ENCODE measurements around the gene CDC25B.

The CDC25B gene

DNA sequence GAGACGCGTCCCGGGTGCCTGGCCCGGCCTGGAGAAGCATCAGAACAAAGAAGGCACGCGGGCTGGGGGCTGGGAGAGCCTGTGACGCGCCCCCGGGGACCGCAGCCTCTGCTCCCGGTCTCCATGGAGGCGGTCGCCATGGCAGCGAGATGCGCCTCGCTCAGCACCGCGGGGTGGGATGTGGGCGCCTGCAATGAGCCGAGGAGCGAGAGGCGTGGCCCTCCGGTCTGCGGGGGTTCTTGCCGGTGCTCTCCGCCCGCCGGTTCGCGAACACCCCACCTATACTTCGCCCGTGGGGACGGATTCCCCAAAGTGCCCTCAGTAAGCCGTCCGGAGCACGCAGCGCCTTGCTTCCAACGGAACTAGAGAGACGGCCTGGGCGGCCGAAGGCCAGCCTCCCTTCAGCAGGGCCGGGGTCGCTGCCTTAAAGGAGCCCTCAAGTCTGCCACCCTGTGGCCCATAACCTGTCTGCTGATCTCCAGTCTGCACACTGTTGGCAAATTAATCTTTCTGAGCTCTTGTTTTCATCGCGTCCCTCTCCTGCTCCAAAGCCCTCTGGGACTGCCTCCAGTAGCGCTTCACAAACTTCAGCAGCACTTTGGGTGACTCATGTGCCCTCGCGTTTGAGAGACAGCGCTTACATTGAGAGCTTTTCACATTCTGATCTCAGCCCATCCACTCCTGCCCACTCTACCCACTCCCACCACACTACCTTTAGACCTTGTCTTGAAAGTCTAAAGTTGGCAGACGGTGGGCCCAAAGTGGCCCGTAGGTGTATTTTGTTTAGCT, 27.6 kb upstream of the CDC25B start:
- Mint-ChIP-seq H3K4me3 (peak overlapping the region; percentile 89 to 94), H3K9me3 (no peaks in the 10 kb centered on the region), H3K27me3 (no peaks in the 10 kb centered on the region), H3K4me1 (peaks cover 38 to 49% of the 10 kb centered on the region in 2 donors), H3K36me3 (peaks cover 0 to 3% of the 10 kb centered on the region in 2 donors), H3K27ac (peak overlapping the region; percentile 98)
- ATAC-seq (replicated peaks) = peak; percentile 63 to 64
- peak; percentile 74 for DNase-seq

DNA sequence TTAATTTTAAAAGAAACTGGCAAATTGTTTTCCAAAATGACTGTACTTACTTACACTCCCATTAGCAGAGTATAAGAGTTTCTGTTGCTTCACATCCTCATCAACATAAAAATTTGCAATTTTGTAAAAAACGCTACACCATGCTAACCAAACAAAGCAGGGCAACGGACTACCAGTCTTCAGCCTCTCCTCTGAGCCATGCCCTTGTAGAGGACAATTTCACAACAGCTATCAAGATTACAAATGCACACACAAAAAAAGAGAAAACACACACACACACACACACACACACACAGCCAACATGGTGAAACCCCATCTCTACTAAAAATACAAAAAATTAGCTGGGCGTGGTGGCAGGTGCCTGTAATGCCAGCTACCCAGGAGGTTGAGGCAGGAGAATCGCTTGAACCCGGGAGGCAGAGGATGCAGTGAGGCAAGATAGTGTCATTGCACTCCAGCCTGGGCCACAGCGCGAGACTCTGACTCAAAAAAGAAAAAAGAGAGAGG, 24.5 kb upstream of the CDC25B start:
- no peak overlapping the region for H3K27ac Mint-ChIP-seq
- ATAC-seq (replicated peaks) = no peak
- H3K4me3 Mint-ChIP-seq = no peak overlapping the region
- peaks cover 11 to 19% of the 10 kb centered on the region in 2 donors for H3K4me1 Mint-ChIP-seq
- H3K27me3 Mint-ChIP-seq = no peaks in the 10 kb centered on the region
- DNase-seq = no peak
- H3K36me3 Mint-ChIP-seq = no peaks in the 10 kb centered on the region
- H3K9me3 Mint-ChIP-seq = no peaks in the 10 kb centered on the region

DNA sequence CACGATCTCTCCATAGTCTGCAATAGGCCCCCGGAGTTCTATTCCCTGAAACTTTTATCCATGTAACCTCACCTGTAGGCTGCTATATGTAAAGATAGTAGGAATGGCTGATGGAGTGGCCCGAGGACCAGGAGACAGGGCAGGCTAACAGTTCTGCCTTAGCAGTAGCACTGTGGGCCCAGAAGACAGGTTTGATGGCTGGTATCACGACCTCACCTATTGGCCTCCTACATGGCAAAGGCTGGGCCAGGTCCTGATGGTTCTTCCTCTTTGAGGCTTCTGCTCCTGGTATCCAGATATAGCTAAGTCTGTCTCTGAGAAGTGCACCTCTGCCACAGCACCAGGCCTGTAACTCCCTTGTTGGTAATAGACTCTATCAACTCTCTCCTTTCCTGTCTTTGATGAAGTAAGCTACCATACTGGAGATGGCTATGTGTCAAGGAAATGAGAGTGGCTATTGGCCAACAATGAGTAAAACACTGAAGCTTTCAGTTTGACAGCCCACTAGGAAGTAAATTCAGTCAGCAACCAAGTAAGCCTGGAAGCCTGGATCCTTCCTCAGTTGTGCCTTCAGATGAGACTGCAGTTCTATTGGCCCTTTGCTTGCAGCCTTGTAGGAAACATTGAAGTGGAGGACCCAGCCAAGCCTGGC, 20.5 kb upstream of the CDC25B start:
- Mint-ChIP-seq H3K27me3 (peaks cover 8 to 17% of the 10 kb centered on the region in 2 donors), H3K27ac (no peak overlapping the region), H3K9me3 (no peaks in the 10 kb centered on the region), H3K4me1 (peaks cover 23 to 31% of the 10 kb centered on the region in 2 donors), H3K4me3 (no peak overlapping the region), H3K36me3 (no peaks in the 10 kb centered on the region)
- DNase-seq (no peak), ATAC-seq (replicated peaks) (no peak)

DNA sequence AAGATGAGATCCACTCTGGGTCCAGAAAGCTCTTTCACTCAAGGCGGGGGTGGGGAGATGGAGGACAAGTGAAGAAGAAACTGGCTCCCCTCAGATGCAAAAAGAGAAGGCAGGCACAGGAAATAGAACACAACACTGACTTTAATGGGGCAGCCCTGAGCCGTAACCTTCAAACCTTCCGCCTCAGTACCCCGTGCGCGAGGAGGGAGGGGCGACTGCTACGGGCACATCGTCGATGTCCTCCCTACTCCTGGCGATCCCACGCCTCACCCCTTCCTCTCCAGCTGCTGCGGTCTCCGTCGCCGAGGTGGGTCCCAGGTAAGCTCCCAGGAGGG, 18.8 kb upstream of the CDC25B start:
- DNase-seq = no peak
- Mint-ChIP-seq H3K27ac (peak overlapping the region; percentile 92), H3K4me1 (peaks cover 32 to 47% of the 10 kb centered on the region in 2 donors), H3K27me3 (peaks cover 8 to 17% of the 10 kb centered on the region in 2 donors), H3K36me3 (no peaks in the 10 kb centered on the region), H3K9me3 (no peaks in the 10 kb centered on the region), H3K4me3 (peak overlapping the region; percentile 90 to 95)
- ATAC-seq (replicated peaks) = peak; percentile 64 to 69

DNA sequence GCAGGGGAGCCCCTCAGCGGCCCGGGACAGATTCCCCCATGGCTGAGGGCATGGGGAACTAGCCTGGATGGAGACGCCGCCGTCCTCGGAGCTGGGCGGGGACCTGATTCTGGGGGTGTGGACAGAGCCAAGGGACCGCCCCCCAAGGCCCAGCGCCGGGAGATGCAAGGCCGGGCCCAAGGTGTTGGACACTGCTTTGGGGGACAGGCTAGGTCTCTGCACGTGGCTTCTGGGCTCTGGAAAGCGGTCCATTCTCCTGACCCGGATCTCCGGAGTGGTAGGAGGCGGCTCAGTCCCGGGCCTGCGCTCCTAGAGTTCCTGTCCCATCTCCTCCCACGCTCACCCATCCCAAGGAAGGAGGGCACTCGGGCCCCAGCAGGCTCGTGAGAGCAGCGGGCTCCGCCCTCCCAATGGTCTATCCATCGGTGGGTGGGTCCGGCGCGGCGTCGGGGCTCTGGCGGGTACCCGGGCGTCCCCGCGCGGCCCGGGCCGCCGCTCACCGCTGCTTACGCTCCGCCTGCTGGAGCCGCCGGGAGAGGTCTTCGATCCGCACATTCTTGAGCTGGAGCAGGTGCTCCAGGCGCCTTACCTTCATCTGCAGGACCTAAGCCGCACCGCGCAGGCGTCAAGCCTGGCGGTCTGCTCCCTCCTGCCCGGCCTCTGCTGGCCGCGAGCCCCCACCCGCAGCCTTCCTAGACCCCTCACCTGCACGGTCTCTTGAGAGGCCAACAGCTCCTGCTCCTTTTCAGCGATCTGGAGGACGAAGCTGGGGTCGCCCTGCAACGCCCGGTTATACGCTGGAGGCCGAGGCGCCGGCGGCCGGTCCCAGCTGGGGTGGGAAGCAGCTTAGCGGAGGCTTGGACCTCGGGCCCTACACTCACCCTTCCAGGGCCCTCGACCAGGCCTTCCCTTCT, 18.1 kb upstream of the CDC25B start:
- H3K36me3 Mint-ChIP-seq = no peaks in the 10 kb centered on the region
- peak overlapping the region; percentile 90 to 95 for H3K4me3 Mint-ChIP-seq
- peaks cover 34 to 47% of the 10 kb centered on the region in 2 donors for H3K4me1 Mint-ChIP-seq
- H3K9me3 Mint-ChIP-seq = no peaks in the 10 kb centered on the region
- peak overlapping the region; percentile 92 for H3K27ac Mint-ChIP-seq
- ATAC-seq (replicated peaks) (peak; percentile 79 to 84), DNase-seq (peak; percentile 47)
- peaks cover 8 to 17% of the 10 kb centered on the region in 2 donors for H3K27me3 Mint-ChIP-seq

DNA sequence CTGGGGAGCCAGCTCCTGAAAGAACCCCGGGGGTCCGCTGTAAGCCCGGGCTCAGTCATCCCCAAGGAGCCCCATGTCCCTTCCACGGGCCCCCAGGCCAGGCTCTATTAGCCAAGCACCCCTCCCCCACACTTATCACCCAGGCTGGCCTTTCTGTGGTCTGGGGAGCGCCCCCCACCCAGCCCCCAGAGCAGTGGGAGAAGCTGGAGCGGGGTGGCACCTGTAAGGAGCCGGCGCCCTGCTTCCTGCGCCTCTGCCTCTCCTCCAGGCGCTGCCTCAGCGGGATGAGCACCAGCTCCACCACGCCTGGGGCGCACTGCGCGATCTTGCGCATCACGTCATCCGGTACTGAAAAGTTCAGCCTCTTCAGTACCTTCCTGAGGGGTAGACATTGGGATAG, 17.1 kb upstream of the CDC25B start:
- Mint-ChIP-seq H3K9me3 (no peaks in the 10 kb centered on the region), H3K4me1 (peaks cover 37 to 54% of the 10 kb centered on the region in 2 donors), H3K36me3 (peaks cover 0 to 5% of the 10 kb centered on the region in 2 donors), H3K4me3 (peak overlapping the region; percentile 35 to 95), H3K27me3 (peaks cover 8 to 17% of the 10 kb centered on the region in 2 donors), H3K27ac (no peak overlapping the region)
- ATAC-seq (replicated peaks) = no peak
- DNase-seq = no peak

DNA sequence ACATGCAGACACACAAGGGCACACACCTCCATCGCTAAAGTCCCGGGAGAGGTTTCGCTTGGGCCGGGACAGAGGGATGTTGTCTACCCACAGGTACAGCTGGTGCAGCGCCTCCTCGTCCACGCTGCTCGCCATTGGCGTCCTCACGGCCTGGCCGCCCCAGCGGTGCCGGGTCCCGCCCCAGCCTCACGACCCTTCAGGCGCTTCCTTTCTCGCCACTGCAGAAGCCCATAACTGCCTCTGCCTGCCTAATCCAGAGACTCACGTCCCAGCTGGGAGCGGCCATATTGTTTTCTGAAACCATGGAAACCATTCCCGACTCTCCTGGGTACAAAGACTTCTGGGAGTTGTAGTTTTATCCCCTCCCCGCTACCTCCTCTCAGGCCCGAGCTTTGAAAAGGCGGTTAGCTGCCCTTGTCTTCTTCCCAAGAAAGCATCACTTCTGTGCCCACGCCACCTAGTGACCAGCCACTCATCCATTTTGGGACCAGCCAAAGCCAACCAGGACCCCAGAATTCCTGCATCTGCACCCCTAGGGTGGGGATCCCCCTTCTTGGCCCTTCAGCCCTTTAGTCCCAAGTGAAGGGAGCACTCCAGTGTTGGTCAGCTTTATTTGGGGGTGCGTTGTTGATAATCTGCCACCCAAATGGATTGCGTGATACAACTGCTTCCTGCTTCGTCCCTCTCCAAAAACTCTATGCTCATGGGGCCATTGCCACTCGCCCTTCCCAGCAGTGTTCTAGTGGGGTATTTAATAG, 14.8 kb upstream of the CDC25B start, which contains the start of gene SPEF1:
Gene SPEF1 (minus strand): TSS at position 296 of the 758 bp plus-strand sequence. CDS start 161 bp downstream, at position 135.
- Mint-ChIP-seq H3K4me3 (peak within 1 kb of the TSS; percentile 84), H3K4me1 (peaks cover 45 to 69% of the 10 kb centered on the region in 2 donors), H3K27ac (peak within 1 kb of the TSS; percentile 48), H3K36me3 (peaks cover 9 to 16% of the 10 kb centered on the region in 2 donors), H3K9me3 (no peaks in the 10 kb centered on the region), H3K27me3 (peaks cover 8 to 17% of the 10 kb centered on the region in 2 donors)
- ATAC-seq (replicated peaks) (peak; percentile 56 to 67), DNase-seq (peak; percentile 44)

DNA sequence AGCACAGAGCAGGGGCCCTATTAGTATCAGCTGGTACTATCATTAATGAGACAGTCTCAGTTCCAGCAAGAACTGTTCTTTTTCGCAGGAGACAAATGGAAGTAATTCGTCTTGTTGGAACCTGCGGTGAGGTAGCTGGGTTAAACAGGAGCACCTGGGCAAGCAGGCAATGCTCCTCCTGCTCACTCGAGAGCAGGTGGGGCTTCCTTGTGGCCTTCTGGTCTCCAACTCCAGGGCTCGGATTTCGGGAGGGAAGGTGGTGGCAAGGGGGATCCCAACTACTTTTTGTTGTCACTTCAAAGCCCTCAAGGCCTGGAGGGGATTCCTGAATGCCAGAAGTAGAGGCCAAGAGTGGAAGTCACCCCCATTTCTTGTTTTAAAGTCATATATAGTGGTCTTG, 13.5 kb upstream of the CDC25B start:
- peaks cover 8 to 17% of the 10 kb centered on the region in 2 donors for H3K27me3 Mint-ChIP-seq
- peaks cover 9 to 16% of the 10 kb centered on the region in 2 donors for H3K36me3 Mint-ChIP-seq
- peaks cover 40 to 63% of the 10 kb centered on the region in 2 donors for H3K4me1 Mint-ChIP-seq
- DNase-seq (no peak), ATAC-seq (replicated peaks) (no peak)
- H3K27ac Mint-ChIP-seq = peak overlapping the region; percentile 25
- H3K4me3 Mint-ChIP-seq = no peak overlapping the region
- H3K9me3 Mint-ChIP-seq = no peaks in the 10 kb centered on the region

DNA sequence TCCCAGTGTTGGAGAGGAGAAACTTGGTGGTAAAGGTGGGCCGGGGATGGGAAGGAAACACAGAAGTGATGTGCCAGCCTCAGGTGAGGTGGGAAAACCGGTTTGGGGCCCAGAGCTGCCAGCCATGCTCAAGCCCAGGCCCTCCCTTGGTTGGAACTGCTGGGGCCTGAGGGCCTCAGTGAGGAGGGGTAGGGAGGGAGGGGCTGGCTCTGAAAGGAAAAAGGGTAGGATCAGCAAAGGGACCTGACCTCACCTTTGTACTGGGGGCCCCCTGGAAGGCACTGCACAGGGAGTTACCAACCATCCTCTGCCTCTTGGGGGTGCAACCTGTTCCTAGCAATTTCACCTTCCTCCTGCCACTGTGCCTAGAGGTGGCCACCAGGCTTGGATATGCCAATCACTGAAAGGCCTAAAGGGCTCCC, 13.0 kb upstream of the CDC25B start:
- Mint-ChIP-seq H3K4me3 (no peak overlapping the region), H3K36me3 (peaks cover 9 to 16% of the 10 kb centered on the region in 2 donors), H3K27me3 (peaks cover 8 to 17% of the 10 kb centered on the region in 2 donors), H3K4me1 (peaks cover 41 to 65% of the 10 kb centered on the region in 2 donors), H3K9me3 (no peaks in the 10 kb centered on the region), H3K27ac (peak overlapping the region; percentile 25)
- DNase-seq (no peak), ATAC-seq (replicated peaks) (no peak)

DNA sequence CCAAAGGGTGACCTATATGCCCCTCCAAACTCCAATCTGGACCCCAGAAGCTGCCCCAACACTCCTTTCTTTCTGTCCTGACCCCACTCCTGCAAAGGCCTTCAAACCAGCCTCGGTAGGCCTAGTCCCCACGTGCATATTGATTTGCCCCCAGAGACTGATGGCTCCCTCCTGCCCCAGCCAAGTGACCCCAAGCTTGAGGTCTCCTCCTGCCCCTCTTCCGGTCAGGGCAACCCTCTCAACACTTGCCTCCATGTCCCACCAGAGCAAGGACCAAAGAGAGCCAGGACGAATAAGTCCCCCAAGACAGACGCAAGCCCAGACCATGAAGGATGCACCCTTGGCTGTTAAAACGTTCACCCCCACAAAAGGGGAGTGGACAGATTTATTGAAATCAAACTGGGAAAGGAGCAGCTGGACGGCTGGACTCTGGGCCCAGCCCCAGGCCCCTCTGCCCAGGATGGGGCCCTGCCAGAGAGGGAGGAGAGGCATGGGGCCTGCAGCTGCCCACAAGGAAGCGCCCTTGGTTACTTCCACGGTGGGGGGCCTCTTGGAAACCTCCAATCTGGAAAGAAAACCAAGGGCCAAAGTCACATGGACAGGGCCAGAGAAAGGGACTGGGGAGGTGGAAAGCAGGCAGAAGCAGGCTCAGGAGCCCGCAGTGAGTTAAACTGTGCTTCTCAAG, 12.5 kb upstream of the CDC25B start:
- DNase-seq = no peak
- H3K27me3 Mint-ChIP-seq = peaks cover 8 to 11% of the 10 kb centered on the region in 2 donors
- peaks cover 9 to 16% of the 10 kb centered on the region in 2 donors for H3K36me3 Mint-ChIP-seq
- ATAC-seq (replicated peaks) = no peak
- H3K4me3 Mint-ChIP-seq = no peak overlapping the region
- H3K27ac Mint-ChIP-seq = peak overlapping the region; percentile 60
- H3K9me3 Mint-ChIP-seq = no peaks in the 10 kb centered on the region
- H3K4me1 Mint-ChIP-seq = peaks cover 39 to 61% of the 10 kb centered on the region in 2 donors

DNA sequence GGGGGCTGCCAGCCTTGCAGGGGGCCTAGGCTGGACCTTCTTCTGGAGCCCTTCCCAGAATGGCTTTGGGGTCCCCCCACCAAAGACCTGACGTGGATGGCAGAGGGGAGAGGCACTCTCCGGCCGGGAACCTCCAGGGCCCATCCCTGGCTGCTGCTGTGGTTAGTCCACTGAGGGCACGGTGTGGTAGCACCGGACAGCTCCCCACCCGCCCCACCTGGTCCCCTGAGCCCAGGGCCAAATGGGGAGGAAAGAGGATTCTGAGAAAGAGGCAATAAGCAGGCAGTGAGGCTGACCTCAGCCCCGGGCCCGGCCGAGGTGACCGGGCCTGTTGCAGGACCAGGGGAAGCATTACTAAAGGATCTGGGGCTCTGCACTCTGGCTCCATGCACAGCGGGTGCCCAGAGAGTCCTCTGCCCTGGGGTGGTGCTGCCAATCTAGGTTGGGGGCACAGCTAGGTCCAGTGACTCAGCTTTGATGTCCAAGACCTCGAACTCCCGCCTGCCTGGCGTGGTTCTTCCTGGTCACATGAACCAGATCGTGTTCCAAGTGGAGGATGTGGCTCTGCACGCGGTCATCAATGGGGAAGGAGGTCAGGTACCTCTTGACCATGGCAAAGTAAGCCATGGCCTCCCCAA, 11.8 kb upstream of the CDC25B start:
- peaks cover 4% of the 10 kb centered on the region in 2 donors for H3K27me3 Mint-ChIP-seq
- ATAC-seq (replicated peaks) = no peak
- H3K4me1 Mint-ChIP-seq = peaks cover 36 to 58% of the 10 kb centered on the region in 2 donors
- H3K4me3 Mint-ChIP-seq = peak overlapping the region; percentile 61 to 62
- peaks cover 9 to 16% of the 10 kb centered on the region in 2 donors for H3K36me3 Mint-ChIP-seq
- peak overlapping the region; percentile 84 for H3K27ac Mint-ChIP-seq
- no peaks in the 10 kb centered on the region for H3K9me3 Mint-ChIP-seq
- DNase-seq = no peak

DNA sequence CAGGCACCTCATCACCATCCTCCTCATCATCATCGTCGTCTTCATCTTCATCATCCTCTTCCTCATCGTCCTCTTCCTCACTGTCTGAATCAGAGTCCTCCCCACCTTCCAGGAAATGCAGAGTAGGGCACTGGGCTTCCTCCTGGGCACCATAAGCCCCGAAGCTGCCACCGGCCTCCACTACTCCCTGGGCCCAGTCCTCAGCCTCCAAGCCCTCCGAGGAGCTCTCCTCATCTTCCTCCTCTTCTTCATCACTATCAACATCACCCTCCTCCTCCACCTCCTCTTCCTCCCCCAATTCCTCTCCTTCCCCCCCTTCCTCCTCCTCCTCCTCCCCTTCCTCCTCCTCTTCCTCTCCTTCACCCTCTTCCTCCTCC, 11.3 kb upstream of the CDC25B start:
- no peaks in the 10 kb centered on the region for H3K9me3 Mint-ChIP-seq
- no peaks in the 10 kb centered on the region for H3K27me3 Mint-ChIP-seq
- DNase-seq (no peak), ATAC-seq (replicated peaks) (no peak)
- peak overlapping the region; percentile 61 to 62 for H3K4me3 Mint-ChIP-seq
- peak overlapping the region; percentile 84 for H3K27ac Mint-ChIP-seq
- H3K4me1 Mint-ChIP-seq = peaks cover 31 to 53% of the 10 kb centered on the region in 2 donors
- H3K36me3 Mint-ChIP-seq = peaks cover 9 to 16% of the 10 kb centered on the region in 2 donors
